ENCODE data around the gene POMT1. TPM values are rescaled to one million over a fixed set of nuclear protein-coding genes. Genes with fewer than 3 reads are reported as not detected.

The POMT1 gene
- total RNA-seq, 1 experiment from 2014 or later = 34.1 TPM

DNA sequence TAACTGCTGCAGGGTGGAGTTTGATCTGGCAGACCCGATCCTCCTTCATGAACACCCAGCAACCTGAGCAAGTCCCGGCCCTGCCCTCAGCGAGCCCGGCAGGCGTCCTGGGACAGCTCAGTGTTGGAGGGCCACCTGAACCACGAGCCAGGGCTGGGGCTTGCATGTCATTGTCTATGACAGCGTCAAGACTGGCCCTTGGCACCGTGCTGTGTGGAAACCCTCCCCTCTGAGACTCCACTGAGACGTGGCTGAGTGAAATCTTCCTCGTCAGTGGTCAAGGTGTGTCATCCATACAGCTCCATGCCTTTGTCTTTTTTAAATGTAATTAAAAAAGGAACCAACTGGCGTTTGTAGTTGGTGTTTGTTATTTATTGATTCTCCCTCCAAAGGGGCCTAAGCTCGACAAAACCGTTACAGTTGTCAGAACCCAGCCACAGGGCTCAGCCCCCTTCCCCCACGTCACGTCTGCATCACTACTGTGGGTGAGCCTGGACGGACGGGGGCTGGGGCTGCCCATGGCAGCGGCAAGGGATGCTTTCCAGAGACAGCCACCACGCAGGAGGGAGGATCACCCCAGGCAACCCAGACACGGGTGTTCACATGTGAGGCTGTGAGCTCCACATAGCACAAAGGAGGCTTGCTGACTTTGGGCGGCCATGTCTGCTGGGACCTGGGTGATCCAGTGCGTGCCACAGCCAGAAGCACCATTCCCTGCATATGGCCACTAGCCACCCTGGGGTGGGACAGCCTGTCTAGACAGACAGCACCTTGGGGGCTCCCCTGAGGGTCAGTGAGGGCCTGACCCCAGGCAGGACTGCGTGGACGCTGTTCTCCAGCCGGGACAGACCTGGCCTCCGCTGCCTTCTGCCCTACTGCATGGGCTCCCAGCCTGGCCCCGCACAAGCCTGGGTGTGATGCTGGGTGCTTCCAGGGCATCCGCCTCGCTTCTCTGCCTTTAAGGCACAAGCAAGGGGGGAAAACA lies 21.0 kb downstream of the POMT1 start:
- Mint-ChIP-seq H3K9me3 (no peaks in the 10 kb centered on the region), H3K4me3 (no peak overlapping the region), H3K4me1 (no peaks in the 10 kb centered on the region), H3K27me3 (ENCODE audit: low read depth) (no peaks in the 10 kb centered on the region), H3K27ac (peak overlapping the region in 1 of 3 experiments; percentile 76; a peak in 4 of 7 replicates), H3K36me3 (ENCODE audit: insufficient read depth in 1 of 3, low read depth in 3 of 3) (peaks cover 40 to 91% (median 82%) of the 10 kb centered on the region in 3 experiments; a peak in 6 of 7 replicates)
- Histone ChIP-seq H3K23ac (ENCODE audit: insufficient read length, low read depth, low read length) (no peak overlapping the region), H3T11ph (ENCODE audit: low read length) (no peak overlapping the region), H2BK5ac (ENCODE audit: insufficient read length, low read length) (no peak overlapping the region), H3K9me3 (ENCODE audit: control insufficient read depth, low read depth, low read length) (no peaks in the 10 kb centered on the region), H4K20me1 (ENCODE audit: control insufficient read depth, insufficient read depth, insufficient read length) (no peaks in the 10 kb centered on the region), H2BK120ac (ENCODE audit: low read depth, low read length, poor library complexity, severe bottlenecking) (no peak overlapping the region), H3K79me2 (ENCODE audit: insufficient read depth, low read length) (no peaks in the 10 kb centered on the region), H3K4me2 (ENCODE audit: insufficient read depth, insufficient read length, low read length) (no peak overlapping the region), H2AK5ac (ENCODE audit: insufficient read length, low read length) (no peak overlapping the region), H3K56ac (ENCODE audit: insufficient read length, low read depth, low read length) (no peak overlapping the region), H3K79me1 (ENCODE audit: insufficient read depth, low read depth, low read length, poor library complexity, severe bottlenecking) (no peaks in the 10 kb centered on the region), H3K27me3 (ENCODE audit: insufficient read depth, low read length) (no peaks in the 10 kb centered on the region), H3K4me1 (ENCODE audit: insufficient read depth, low read length) (no peaks in the 10 kb centered on the region), H3K18ac (ENCODE audit: insufficient read length, low read depth, low read length) (no peak overlapping the region), H3K14ac (ENCODE audit: insufficient read depth, low read length) (no peak overlapping the region), H2BK12ac (ENCODE audit: insufficient read length, low read depth, low read length) (no peak overlapping the region), H2BK15ac (ENCODE audit: low read depth, low read length) (no peak overlapping the region), H3K23me2 (ENCODE audit: insufficient read length, low read depth, low read length, poor library complexity, severe bottlenecking) (no peaks in the 10 kb centered on the region), H3K4ac (ENCODE audit: low read depth, low read length) (no peak overlapping the region), H2BK20ac (ENCODE audit: low read depth, low read length, poor library complexity, severe bottlenecking) (no peak overlapping the region), H3K9ac (ENCODE audit: extremely low read depth, insufficient read length, low read length) (no peak overlapping the region), H4K5ac (ENCODE audit: insufficient read length, low read depth, low read length) (no peak overlapping the region), H4K91ac (ENCODE audit: insufficient read length, low read depth, low read length) (no peak overlapping the region), H3K27ac (ENCODE audit: insufficient read length, low read depth, low read length) (no peak overlapping the region), H2AFZ (ENCODE audit: low read length) (no peak overlapping the region), H4K8ac (replicated peaks; ENCODE audit: insufficient read length, low read depth, low read length) (no peak overlapping the region)
- WGBS (ENCODE audit: extremely low coverage, insufficient read length, low lambda C conversion rate) = no CpG with 5 or more reads among the region's 29 CpGs
- DNase-seq = no peak
- TF ChIP-seq, protein P1, sequence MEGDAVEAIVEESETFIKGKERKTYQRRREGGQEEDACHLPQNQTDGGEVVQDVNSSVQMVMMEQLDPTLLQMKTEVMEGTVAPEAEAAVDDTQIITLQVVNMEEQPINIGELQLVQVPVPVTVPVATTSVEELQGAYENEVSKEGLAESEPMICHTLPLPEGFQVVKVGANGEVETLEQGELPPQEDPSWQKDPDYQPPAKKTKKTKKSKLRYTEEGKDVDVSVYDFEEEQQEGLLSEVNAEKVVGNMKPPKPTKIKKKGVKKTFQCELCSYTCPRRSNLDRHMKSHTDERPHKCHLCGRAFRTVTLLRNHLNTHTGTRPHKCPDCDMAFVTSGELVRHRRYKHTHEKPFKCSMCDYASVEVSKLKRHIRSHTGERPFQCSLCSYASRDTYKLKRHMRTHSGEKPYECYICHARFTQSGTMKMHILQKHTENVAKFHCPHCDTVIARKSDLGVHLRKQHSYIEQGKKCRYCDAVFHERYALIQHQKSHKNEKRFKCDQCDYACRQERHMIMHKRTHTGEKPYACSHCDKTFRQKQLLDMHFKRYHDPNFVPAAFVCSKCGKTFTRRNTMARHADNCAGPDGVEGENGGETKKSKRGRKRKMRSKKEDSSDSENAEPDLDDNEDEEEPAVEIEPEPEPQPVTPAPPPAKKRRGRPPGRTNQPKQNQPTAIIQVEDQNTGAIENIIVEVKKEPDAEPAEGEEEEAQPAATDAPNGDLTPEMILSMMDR (conservative IDR thresholded peaks at IDR 0.05) = no peak

All from H9 (cell line).